OCI-LY3 (cell line): ENCODE data around the gene ZNF79.

Experiments used
- H2AFZ ChIP-seq: fragments of 200-600, 300-600 bp; shearing (Covaris generic); 2 replicates; pipeline ENCODE4 v1.6.0; 2014; ENCODE audit warnings: antibody characterized with exemption, low read depth, low read length
- H3K27ac ChIP-seq: fragments of 200-600, 300-600 bp; sonication (generic); 2 replicates; pipeline ENCODE4 v1.5.1; 2014; ENCODE audit warnings: mild to moderate bottlenecking, low read length, moderate library complexity, mixed read lengths
- H3K27me3 ChIP-seq: fragments of 200-600, 300-600 bp; sonication (generic); 2 replicates; pipeline ENCODE4 v1.6.1; 2014; ENCODE audit warnings: low read depth, low read length, mixed read lengths
- H3K36me3 ChIP-seq: fragments of 200-600, 300-600 bp; sonication (generic); replicated peaks from 2 replicates; pipeline ENCODE3; 2014; ENCODE audit warnings: low read depth, low read length, mixed read lengths
- H3K4me1 ChIP-seq: fragments of 300-600, 200-600 bp; sonication (generic); 2 replicates; pipeline ENCODE4 v1.6.1; 2014; ENCODE audit warnings: low read length, mixed read lengths
- H3K4me2 ChIP-seq: fragments of 200-600, 300-600 bp; sonication (generic); 2 replicates; pipeline ENCODE4 v1.6.1; 2014; ENCODE audit warnings: low read length, mixed read lengths
- H3K4me3 ChIP-seq: fragments of 300-600, 200-600 bp; sonication (generic); 2 replicates; pipeline ENCODE4 v1.5.1; 2014; ENCODE audit warnings: antibody characterized with exemption, mild to moderate bottlenecking, low read length, moderate library complexity
- H3K79me2 ChIP-seq: fragments of 300-600, 200-600 bp; shearing (Covaris generic); 2 replicates; pipeline ENCODE4 v1.6.1; 2014; ENCODE audit warnings: mild to moderate bottlenecking, low read length, mixed read lengths
- H3K9ac ChIP-seq: fragments of 300-600, 200-600 bp; shearing (Covaris generic); 2 replicates; pipeline ENCODE4 v1.6.0; 2014; ENCODE audit warnings: mild to moderate bottlenecking, low read length, moderate library complexity
- H3K9me3 ChIP-seq: fragments of 200-600, 300-600 bp; shearing (Covaris generic); 2 replicates; pipeline ENCODE4 v1.6.1; 2014; ENCODE audit warnings: low read length, mixed read lengths; ENCODE audit not compliant: insufficient read depth
- H4K20me1 ChIP-seq: fragments of 200-600, 300-600 bp; sonication (generic); 2 replicates; pipeline ENCODE4 v1.6.1; 2016; ENCODE audit warnings: low read length, mixed read lengths; ENCODE audit not compliant: insufficient read depth
- EZH2phosphoT487 ChIP-seq: fragments of 200-600 bp; shearing (Covaris generic); IDR thresholded peaks from 2 replicates; pipeline ENCODE4 v1.6.1; 2018; ENCODE audit warnings: antibody characterized with exemption, mixed run types, low read depth
- TF ChIP-seq, protein P1 (sequence below): fragments of 200-600, 300-600 bp; sonication (generic); IDR thresholded peaks from 2 replicates; pipeline ENCODE4 v1.5.1; 2014; ENCODE audit warnings: antibody characterized with exemption, low read length, low read depth

Gene ZNF79

GRCh38 chr9:127417131-127418036 lies 6.8 kb upstream of the ZNF79 start:
- Histone ChIP-seq H3K4me3 (no peak overlapping the region), H4K20me1 (no peaks in the 10 kb centered on the region), H3K4me2 (no peak overlapping the region), H3K79me2 (0 out of 2 replicates have a peak, but pooled peaks cover 2% of the 10 kb centered on the region), H3K36me3 (no peaks in the 10 kb centered on the region), H3K9me3 (no peaks in the 10 kb centered on the region), H3K27me3 (no peaks in the 10 kb centered on the region), H2AFZ (no peak overlapping the region), H3K27ac (no peak overlapping the region), H3K9ac (no peak overlapping the region), H3K4me1 (no peaks in the 10 kb centered on the region)
- TF ChIP-seq EZH2phosphoT487 = no peak
- TF ChIP-seq, protein P1, sequence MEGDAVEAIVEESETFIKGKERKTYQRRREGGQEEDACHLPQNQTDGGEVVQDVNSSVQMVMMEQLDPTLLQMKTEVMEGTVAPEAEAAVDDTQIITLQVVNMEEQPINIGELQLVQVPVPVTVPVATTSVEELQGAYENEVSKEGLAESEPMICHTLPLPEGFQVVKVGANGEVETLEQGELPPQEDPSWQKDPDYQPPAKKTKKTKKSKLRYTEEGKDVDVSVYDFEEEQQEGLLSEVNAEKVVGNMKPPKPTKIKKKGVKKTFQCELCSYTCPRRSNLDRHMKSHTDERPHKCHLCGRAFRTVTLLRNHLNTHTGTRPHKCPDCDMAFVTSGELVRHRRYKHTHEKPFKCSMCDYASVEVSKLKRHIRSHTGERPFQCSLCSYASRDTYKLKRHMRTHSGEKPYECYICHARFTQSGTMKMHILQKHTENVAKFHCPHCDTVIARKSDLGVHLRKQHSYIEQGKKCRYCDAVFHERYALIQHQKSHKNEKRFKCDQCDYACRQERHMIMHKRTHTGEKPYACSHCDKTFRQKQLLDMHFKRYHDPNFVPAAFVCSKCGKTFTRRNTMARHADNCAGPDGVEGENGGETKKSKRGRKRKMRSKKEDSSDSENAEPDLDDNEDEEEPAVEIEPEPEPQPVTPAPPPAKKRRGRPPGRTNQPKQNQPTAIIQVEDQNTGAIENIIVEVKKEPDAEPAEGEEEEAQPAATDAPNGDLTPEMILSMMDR = no peak

- no peak overlapping the region for H3K27ac ChIP-seq
Measured at GRCh38 chr9:127418037-127418471, 6.1 kb upstream of the ZNF79 start.

GRCh38 chr9:127419348-127419747 lies 4.8 kb upstream of the ZNF79 start:
- Histone ChIP-seq H4K20me1 (no peaks in the 10 kb centered on the region), H2AFZ (no peak overlapping the region), H3K27ac (no peak overlapping the region), H3K4me1 (peaks cover 8% of the 10 kb centered on the region), H3K27me3 (no peaks in the 10 kb centered on the region), H3K4me2 (no peak overlapping the region), H3K9ac (no peak overlapping the region), H3K4me3 (no peak overlapping the region), H3K79me2 (peaks cover 17% of the 10 kb centered on the region), H3K9me3 (no peaks in the 10 kb centered on the region), H3K36me3 (no peaks in the 10 kb centered on the region)
- TF ChIP-seq EZH2phosphoT487 = no peak
- TF ChIP-seq, protein P1 = no peak

More at GRCh38 chr9:127418037-127418471, 6.1 kb upstream of the ZNF79 start:
- Histone ChIP-seq H2AFZ (no peak overlapping the region), H3K27me3 (no peaks in the 10 kb centered on the region), H3K4me2 (no peak overlapping the region), H3K4me3 (no peak overlapping the region), H3K4me1 (peaks cover 4% of the 10 kb centered on the region), H3K9me3 (no peaks in the 10 kb centered on the region), H3K79me2 (peaks cover 8% of the 10 kb centered on the region), H4K20me1 (no peaks in the 10 kb centered on the region), H3K9ac (no peak overlapping the region), H3K36me3 (no peaks in the 10 kb centered on the region)
- TF ChIP-seq, protein P1 = peak; percentile 38
- TF ChIP-seq EZH2phosphoT487 = no peak

GRCh38 chr9:127421057-127421456 lies 3.1 kb upstream of the ZNF79 start:
- H4K20me1 ChIP-seq = no peaks in the 10 kb centered on the region
- H3K9ac ChIP-seq = no peak overlapping the region
- H2AFZ ChIP-seq = no peak overlapping the region
- no peak overlapping the region for H3K4me2 ChIP-seq
- no peak overlapping the region for H3K4me3 ChIP-seq
- no peaks in the 10 kb centered on the region for H3K27me3 ChIP-seq
- peaks cover 34% of the 10 kb centered on the region for H3K79me2 ChIP-seq
- no peaks in the 10 kb centered on the region for H3K9me3 ChIP-seq
- TF ChIP-seq, protein P1 = no peak
- TF ChIP-seq EZH2phosphoT487 = no peak
- H3K36me3 ChIP-seq = no peaks in the 10 kb centered on the region
- peaks cover 15% of the 10 kb centered on the region for H3K4me1 ChIP-seq
- no peak overlapping the region for H3K27ac ChIP-seq
